Activated CD4-positive, alpha-beta T cell treated with anti-CD3 and anti-CD28 coated beads, Interleukin-2, Interleukin-6, amounts not matched to agents 100 ng/mL and 50 ng/mL, durations not matched to agents 16 hours and 8 hours (primary cell): ENCODE data around the gene TUBGCP5.

ENCODE experiments used
- DNase-seq: peaks from one replicate; pipeline ENCODE4 v3.0.0-alpha.2; 2020

The TUBGCP5 gene

GRCh38 chr15:22951381-22952280 lies 87.7 kb downstream of the TUBGCP5 start:
- no peak for DNase-seq

- DNase-seq, result no peak
These were observed 88.4 kb downstream of the TUBGCP5 start for GRCh38 chr15:22951031-22951380.

- no peak for DNase-seq
These were observed 88.9 kb downstream of the TUBGCP5 start for GRCh38 chr15:22950256-22950990.
